Activated CD8-positive, alpha-beta T cell treated with anti-CD3 and anti-CD28 coated beads, Interleukin-2, amount 10 ng/mL, durations not matched to agents 7 days and 5 days (primary cell): Measurements from ENCODE around the gene BRSK2. TPM values are rescaled to one million over a fixed set of nuclear protein-coding genes. Genes with fewer than 3 reads are reported as not detected.
"Not testable (repeated sequence)": the region's sequence is repeated elsewhere in the genome, so short reads cannot be mapped to it uniquely, and the experiment has no call there.

Experiments
- ATAC-seq: fragments of 150-1000 bp; cut with Tn5 transposase; one replicate; pipeline ENCODE4 v1.10.0; 2021; ENCODE audit warnings: moderate library complexity
- CTCF ChIA-PET: fragments of 350-600 bp; sonication (Branson Sonifier 250); formaldehyde crosslinking; loops from one replicate; lab custom pipeline; 2021; ENCODE audit warnings: antibody characterized with exemption; lab: Charles Lee
- POLR2A ChIA-PET: fragments of 350-600 bp; sonication (Branson Sonifier 250); formaldehyde crosslinking; loops from one replicate; lab custom pipeline; 2021; ENCODE audit warnings: antibody characterized with exemption; lab: Charles Lee
- DNase-seq: peaks from one replicate; pipeline ENCODE4 v3.0.0-alpha.2; 2020
- H3K27ac Mint-ChIP-seq: one replicate; pipeline ENCODE4 v1.8.0; 2021; ENCODE audit warnings: mild to moderate bottlenecking, mixed read lengths
- H3K27me3 Mint-ChIP-seq: one replicate; pipeline ENCODE4 v1.8.0; 2021; ENCODE audit warnings: low read depth, mixed read lengths
- H3K36me3 Mint-ChIP-seq: one replicate; pipeline ENCODE4 v1.8.0; 2021; ENCODE audit warnings: low read depth, mixed read lengths
- H3K4me1 Mint-ChIP-seq: one replicate; pipeline ENCODE4 v1.8.0; 2021; ENCODE audit warnings: low read depth, mixed read lengths
- H3K4me3 Mint-ChIP-seq: one replicate; pipeline ENCODE4 v1.8.0; 2021; ENCODE audit warnings: mild to moderate bottlenecking, mixed read lengths
- H3K9me3 Mint-ChIP-seq: one replicate; pipeline ENCODE4 v1.8.0; 2022; ENCODE audit warnings: mixed read lengths; ENCODE audit not compliant: insufficient read depth
- total RNA-seq, 2 experiments: library from RNA; stranded (reverse); gene quantifications; one replicate each; pipeline ENCODE4 v1.2.3, GENCODE V29; 2021

BRSK2 gene
- total RNA-seq, 2 experiments from 2014 or later: 0.39 TPM; not detected in 1

- Mint-ChIP-seq H3K4me3 (no peak overlapping the region), H3K36me3 (peaks cover 23% of the 10 kb centered on the region), H3K4me1 (peaks cover 3% of the 10 kb centered on the region), H3K27ac (no peak overlapping the region), H3K27me3 (no peaks in the 10 kb centered on the region), H3K9me3 (no peaks in the 10 kb centered on the region)
- DNase-seq (no peak), ATAC-seq (no peak)
- POLR2A ChIA-PET: no interaction called here
- CTCF ChIA-PET: interaction anchor here (1.1 to 1.2 kb wide), 2 partner anchors 11 to 137 kb away, joined by 3 to 4 read pairs; no protein-coding TSS in a partner anchor
These were observed 113.4 kb downstream of the BRSK2 start for GRCh38 chr11:1502954-1503707.

- ChIA-PET POLR2A (no interaction called here), CTCF (interaction anchor here (1.1 to 1.2 kb wide), 2 partner anchors 11 to 136 kb away, joined by 3 to 4 read pairs; no protein-coding TSS in a partner anchor)
- ATAC-seq (no peak), DNase-seq (no peak)
- peaks cover 3% of the 10 kb centered on the region for H3K4me1 Mint-ChIP-seq
- H3K27ac Mint-ChIP-seq: no peak overlapping the region
- no peaks in the 10 kb centered on the region for H3K9me3 Mint-ChIP-seq
- no peaks in the 10 kb centered on the region for H3K27me3 Mint-ChIP-seq
- H3K4me3 Mint-ChIP-seq: no peak overlapping the region
- H3K36me3 Mint-ChIP-seq: peaks cover 19% of the 10 kb centered on the region
These were observed 114.0 kb downstream of the BRSK2 start for GRCh38 chr11:1503708-1504104.

GRCh38 chr11:1504138-1504537 is 114.4 kb downstream of the BRSK2 start:
- H3K4me1 Mint-ChIP-seq: peaks cover 3% of the 10 kb centered on the region
- no peak overlapping the region for H3K4me3 Mint-ChIP-seq
- no peak for ATAC-seq
- H3K36me3 Mint-ChIP-seq: peaks cover 16% of the 10 kb centered on the region
- DNase-seq: no peak
- no peaks in the 10 kb centered on the region for H3K9me3 Mint-ChIP-seq
- H3K27ac Mint-ChIP-seq: no peak overlapping the region
- ChIA-PET POLR2A (no interaction called here), CTCF (interaction anchor here (1.1 to 1.2 kb wide), 2 partner anchors 10 to 136 kb away, joined by 3 to 4 read pairs; no protein-coding TSS in a partner anchor)
- H3K27me3 Mint-ChIP-seq: no peaks in the 10 kb centered on the region

GRCh38 chr11:1504581-1505290 is 115.0 kb downstream of the BRSK2 start:
- CTCF ChIA-PET: interaction anchor here (1.1 to 1.6 kb wide), 3 partner anchors 10 to 135 kb away, joined by 3 to 4 read pairs (median 4); partner anchors contain the start of gene BRSK2
- H3K9me3 Mint-ChIP-seq: no peaks in the 10 kb centered on the region

GRCh38 chr11:1505480-1505879 is 115.7 kb downstream of the BRSK2 start:
- Mint-ChIP-seq H3K9me3 (no peaks in the 10 kb centered on the region), H3K4me1 (peaks cover 3% of the 10 kb centered on the region), H3K36me3 (peaks cover 6% of the 10 kb centered on the region), H3K27ac (no peak overlapping the region), H3K27me3 (no peaks in the 10 kb centered on the region), H3K4me3 (no peak overlapping the region)
- ChIA-PET POLR2A (no interaction called here), CTCF (interaction anchor here (1.2 to 1.6 kb wide), 2 partner anchors 9 to 116 kb away, joined by 3 to 4 read pairs; partner anchors contain the start of gene BRSK2)
- no peak for ATAC-seq
- DNase-seq: no peak

More at GRCh38 chr11:1504581-1505290, 115.0 kb downstream of the BRSK2 start:
- H3K4me3 Mint-ChIP-seq: no peak overlapping the region
- H3K27me3 Mint-ChIP-seq: no peaks in the 10 kb centered on the region
- peaks cover 3% of the 10 kb centered on the region for H3K4me1 Mint-ChIP-seq
- POLR2A ChIA-PET: no interaction called here
- no peak for DNase-seq
- peaks cover 14% of the 10 kb centered on the region for H3K36me3 Mint-ChIP-seq
- ATAC-seq: no peak
- no peak overlapping the region for H3K27ac Mint-ChIP-seq

- no peak overlapping the region for H3K4me3 Mint-ChIP-seq
- no peaks in the 10 kb centered on the region for H3K4me1 Mint-ChIP-seq
- no peaks in the 10 kb centered on the region for H3K27me3 Mint-ChIP-seq
- H3K27ac Mint-ChIP-seq: no peak overlapping the region
- POLR2A ChIA-PET: no interaction called here
- no peaks in the 10 kb centered on the region for H3K36me3 Mint-ChIP-seq
- ATAC-seq (no peak), DNase-seq (no peak)
- CTCF ChIA-PET: no interaction called here
- no peaks in the 10 kb centered on the region for H3K9me3 Mint-ChIP-seq
These were observed 117.2 kb downstream of the BRSK2 start for GRCh38 chr11:1506981-1507380.

GRCh38 chr11:1507381-1508140 is 117.8 kb downstream of the BRSK2 start:
- Mint-ChIP-seq H3K36me3 (no peaks in the 10 kb centered on the region), H3K27me3 (no peaks in the 10 kb centered on the region), H3K9me3 (no peaks in the 10 kb centered on the region), H3K27ac (no peak overlapping the region), H3K4me1 (no peaks in the 10 kb centered on the region), H3K4me3 (no peak overlapping the region)
- ChIA-PET POLR2A (no interaction called here), CTCF (no interaction called here)
- no peak for ATAC-seq
- DNase-seq: no peak

GRCh38 chr11:1508491-1508891 is 118.8 kb downstream of the BRSK2 start:
- Mint-ChIP-seq H3K4me3 (no peak overlapping the region), H3K4me1 (peaks cover 3% of the 10 kb centered on the region), H3K36me3 (no peaks in the 10 kb centered on the region), H3K27ac (no peak overlapping the region), H3K9me3 (no peaks in the 10 kb centered on the region), H3K27me3 (no peaks in the 10 kb centered on the region)
- DNase-seq: no peak
- POLR2A ChIA-PET: no interaction called here
- CTCF ChIA-PET: no interaction called here
- no peak for ATAC-seq

GRCh38 chr11:1508986-1509385 is 119.3 kb downstream of the BRSK2 start:
- Mint-ChIP-seq H3K27me3 (no peaks in the 10 kb centered on the region), H3K36me3 (no peaks in the 10 kb centered on the region), H3K4me3 (no peak overlapping the region), H3K27ac (no peak overlapping the region), H3K4me1 (peaks cover 5% of the 10 kb centered on the region), H3K9me3 (no peaks in the 10 kb centered on the region)
- ATAC-seq: no peak
- no peak for DNase-seq
- ChIA-PET POLR2A (no interaction called here), CTCF (no interaction called here)

GRCh38 chr11:1509626-1510255 is 120.0 kb downstream of the BRSK2 start:
- no peaks in the 10 kb centered on the region for H3K36me3 Mint-ChIP-seq
- H3K9me3 Mint-ChIP-seq: no peaks in the 10 kb centered on the region
- H3K4me1 Mint-ChIP-seq: peaks cover 5% of the 10 kb centered on the region
- H3K4me3 Mint-ChIP-seq: no peak overlapping the region
- no peak for ATAC-seq
- CTCF ChIA-PET: no interaction called here
- POLR2A ChIA-PET: no interaction called here
- no peak overlapping the region for H3K27ac Mint-ChIP-seq
- no peak for DNase-seq
- H3K27me3 Mint-ChIP-seq: no peaks in the 10 kb centered on the region

- ATAC-seq, H3K9me3 Mint-ChIP-seq, H3K4me1 Mint-ChIP-seq, H3K4me3 Mint-ChIP-seq, CTCF ChIA-PET, POLR2A ChIA-PET, DNase-seq, H3K27me3 Mint-ChIP-seq, H3K36me3 Mint-ChIP-seq, H3K27ac Mint-ChIP-seq: not testable (repeated sequence)
These were observed 120.6 kb downstream of the BRSK2 start for GRCh38 chr11:1510351-1510750.
